ENCODE measurements around the gene VWDE.
"Not testable (repeated sequence)": the region's sequence is repeated elsewhere in the genome, so short reads cannot be mapped to it uniquely, and the experiment has no call there.

Gene VWDE

DNA sequence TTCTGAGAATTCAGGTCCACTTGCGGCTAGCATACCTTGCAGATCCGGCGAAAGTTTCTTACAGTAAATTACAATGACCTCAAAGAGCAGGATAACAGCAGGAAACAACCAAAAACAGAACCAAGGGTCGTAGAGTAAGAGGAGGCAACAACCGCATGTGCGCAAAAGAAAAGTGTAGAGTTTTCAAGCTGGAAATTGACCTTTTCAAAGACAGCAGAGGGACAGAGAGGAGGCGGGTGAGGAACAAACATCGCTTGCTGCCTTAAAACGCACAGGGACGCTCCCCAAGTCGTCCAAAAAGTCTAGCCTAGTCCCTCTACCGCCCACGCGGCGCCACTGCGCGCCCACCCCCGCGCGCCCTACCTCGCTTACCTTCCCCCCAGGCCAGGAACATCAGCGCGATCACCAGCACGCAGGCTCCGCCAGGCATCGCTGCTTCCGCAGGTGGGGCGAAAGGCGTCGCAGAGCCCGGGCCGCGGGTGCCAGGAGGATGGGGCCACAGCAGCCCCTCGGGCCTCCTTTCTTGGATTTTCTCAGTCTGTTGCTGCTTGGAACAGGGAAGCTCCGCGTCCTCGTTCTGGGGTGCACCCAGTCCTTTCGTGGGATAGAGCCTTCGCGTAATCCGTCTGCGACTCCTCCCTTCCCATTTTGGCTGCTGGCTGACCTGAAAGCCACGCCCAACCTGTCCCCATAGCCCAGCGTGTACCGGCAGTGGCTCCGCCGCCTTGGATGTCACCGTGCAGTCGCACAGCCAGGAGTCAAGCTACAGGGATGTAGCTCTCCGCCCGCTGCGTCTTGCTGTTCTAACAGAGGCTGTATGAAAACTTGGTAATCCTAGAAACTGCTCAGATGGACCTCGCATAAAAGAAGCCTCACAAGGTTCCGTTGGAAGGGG lies at the start of gene VWDE:
VWDE (minus strand) TSS at position 579 of the 895 bp plus-strand sequence; CDS start at position 430, 149 bp downstream.
- DNase-seq: peak; percentile 56

- not testable (repeated sequence) for DNase-seq
These were observed 49.5 kb upstream of the VWDE start for GRCh38 chr7:12453136-12453535.

GRCh38 chr7:12450615-12451014 lies 47.0 kb upstream of the VWDE start:
- DNase-seq: no peak

DNA sequence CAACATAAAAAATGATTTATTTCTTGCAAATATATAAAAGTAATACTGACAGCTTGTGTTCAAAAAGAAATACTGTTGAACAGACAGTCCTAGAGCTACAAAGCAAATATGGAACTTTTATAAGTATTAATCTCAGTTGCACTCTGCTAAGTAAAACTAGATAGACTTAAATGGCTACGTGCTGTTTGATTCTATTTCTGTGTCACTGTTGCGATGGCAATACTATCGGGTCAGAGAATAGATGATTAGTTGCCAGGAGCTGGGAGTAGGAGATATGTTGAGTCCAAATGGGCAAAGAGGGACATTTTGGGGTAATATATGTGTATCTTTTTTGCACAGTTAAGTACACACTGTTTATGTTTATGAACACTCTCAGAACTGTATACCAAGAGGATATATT lies 41.1 kb upstream of the VWDE start:
- no peak for DNase-seq

DNA sequence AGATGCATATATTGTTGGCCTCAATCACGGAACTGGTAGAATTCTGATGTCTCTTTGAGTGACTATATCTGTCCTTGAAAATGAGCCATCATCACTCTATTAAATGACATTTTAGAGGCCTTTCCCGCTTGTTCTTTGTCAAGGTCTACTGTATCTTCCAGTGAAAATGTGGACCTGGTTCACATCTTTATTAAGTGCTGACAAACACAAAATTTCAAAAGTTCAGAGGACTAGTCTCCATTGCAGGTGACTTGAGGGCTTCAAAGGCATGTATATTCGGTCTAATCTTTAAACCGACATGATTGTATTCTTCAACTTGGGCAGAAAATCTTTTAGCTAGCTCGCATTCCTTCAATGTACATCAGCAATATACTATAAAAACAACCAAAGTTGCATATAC lies 36.6 kb upstream of the VWDE start:
- DNase-seq: no peak

- DNase-seq: no peak
These were observed 33.4 kb upstream of the VWDE start for GRCh38 chr7:12436896-12437535.

DNA sequence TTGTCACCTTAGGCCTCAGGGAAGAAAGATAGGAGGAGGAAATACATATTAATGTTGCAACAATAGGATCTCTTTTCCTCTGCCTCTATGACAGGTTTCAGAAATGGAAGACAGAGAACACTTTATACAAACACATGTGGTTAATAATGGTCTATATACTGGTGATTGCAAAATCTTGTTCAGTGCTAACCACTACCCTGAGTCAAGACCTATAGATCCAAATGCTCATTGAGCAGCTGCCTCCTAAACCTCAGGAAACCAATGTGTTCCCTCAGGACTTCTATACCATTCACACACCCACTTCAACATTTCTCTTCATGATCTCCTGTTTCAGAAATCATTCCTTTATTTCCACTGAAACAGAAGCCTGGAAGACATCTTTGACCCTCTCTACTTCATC lies 32.5 kb upstream of the VWDE start:
- no peak for DNase-seq

DNA sequence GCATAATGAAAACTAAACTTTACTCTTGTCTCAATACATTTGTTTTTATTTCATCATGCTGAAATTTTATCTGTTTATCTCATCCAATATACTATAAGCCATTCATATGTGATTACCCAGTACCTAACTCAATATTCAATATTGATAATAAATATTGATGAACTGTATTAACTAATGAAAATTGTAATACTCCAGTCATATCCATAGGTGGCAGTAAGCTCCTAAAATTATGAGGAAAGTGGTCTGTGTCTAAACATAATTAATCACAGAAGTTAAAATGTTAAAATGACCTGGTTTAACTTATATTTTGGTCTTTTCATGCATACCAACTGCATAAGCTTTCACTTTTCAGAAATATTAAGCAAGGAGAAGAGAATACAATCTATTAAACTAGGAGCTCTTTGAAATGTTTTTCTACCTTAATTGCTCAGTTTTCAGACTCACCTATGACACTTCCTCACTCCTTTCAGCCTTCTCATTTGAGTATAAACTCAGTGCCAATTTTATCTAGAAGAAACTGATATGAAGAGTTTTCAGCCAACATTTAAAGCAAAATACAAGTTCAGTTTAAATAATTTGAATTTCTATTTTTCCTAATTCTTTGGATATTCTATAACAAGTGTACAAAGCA lies 30.5 kb upstream of the VWDE start:
- no peak for DNase-seq

- DNase-seq: no peak
These were observed 28.4 kb upstream of the VWDE start for GRCh38 chr7:12431886-12432556.

GRCh38 chr7:12425311-12425710 lies 21.6 kb upstream of the VWDE start:
- DNase-seq: no peak

DNA sequence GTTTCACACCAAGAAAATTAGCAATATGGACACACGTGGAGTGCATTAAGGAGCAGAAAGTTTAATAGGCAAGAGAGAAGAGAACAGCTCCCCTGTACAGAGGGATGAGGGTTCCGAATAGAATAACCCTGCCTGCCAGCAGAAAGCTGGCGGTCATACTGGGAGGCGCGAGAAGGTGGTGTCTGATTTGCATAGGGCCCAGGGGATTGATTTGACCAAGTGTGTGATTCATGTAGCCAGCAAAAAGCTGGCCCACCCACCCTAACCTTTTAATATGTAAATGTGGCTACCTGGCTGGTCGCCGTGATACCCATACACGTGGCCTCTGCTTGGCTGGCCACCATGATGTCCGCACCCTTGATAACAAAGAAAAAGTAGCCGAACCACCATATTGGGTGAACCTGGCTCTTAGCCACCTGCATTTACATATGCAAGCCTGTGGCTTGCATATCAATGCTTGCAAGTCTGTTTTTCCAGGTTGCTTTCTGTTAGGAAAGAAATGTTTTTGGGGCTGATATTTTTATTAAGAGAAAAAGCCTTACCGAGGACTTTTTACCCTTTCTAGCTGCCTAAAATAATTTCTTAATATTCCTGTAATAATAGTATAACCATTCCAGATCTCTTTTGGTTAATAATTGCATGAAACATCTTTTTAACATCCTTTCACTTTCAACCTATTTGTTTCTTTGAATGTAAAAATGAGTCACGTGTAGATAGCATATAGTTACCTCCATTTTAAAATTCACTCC lies 20.5 kb upstream of the VWDE start:
- DNase-seq: no peak

DNA sequence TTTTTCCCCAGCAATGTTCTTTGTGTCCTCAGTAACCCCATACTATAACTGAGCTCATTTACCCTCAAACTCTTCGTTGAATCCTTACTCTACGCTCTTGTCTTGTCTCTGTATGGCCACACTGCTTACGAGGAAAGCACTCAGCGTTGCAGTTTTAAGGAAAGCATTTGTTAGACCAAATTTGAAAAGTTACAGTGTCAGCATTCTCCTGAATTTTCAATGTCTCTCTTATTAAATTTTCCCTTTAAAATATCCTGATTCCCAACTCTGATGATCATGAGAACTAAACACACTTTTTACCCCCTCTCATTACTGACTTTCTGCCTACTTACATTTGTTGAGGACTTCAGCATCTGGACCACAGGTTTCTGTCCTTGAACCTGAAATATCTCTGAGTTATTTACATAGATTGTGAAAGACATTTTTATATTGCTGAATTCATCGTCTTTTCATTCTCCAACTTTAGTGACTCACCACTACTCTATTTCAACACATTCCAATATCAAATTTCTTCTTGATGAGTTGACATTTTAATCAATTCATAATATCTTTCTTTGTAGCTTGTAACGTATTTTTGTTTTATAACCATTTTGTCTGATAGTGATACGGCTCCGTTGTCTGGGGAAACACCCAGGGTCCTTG lies 19.8 kb upstream of the VWDE start:
- DNase-seq: no peak

DNA sequence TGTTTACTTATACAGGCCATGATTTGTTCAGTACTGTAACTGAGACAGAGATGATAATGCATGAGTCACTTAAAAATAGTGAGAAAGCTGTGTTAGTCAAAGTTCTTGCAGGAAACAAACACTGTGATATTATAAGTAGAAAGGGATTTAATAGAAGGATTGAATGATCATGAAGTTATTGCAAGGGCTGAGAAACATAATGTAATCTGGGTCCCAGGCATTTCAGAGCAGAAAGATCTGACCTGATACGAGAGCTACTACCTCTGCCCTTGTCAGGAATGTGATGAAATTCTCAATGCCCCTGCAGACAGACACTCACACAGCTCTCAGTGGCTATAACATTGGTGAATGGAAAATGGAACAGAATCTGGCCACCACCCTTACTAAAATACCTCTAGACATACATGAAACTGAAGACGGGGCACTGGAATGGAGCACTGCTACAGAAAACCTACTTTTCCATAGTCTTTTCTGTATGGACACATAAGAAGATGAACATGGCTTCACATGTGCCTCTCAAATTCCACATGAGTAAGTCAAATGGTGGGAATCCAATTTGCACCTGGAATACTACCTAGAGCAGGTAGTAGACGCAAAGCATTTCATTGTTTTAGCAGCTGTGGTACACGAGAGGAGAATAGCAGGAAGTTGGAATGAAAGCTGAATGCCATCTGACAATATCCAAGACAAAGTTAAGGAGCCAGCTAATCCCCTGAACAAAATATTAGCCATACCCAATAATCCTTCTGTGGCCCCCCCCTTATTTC lies 19.1 kb upstream of the VWDE start:
- no peak for DNase-seq

DNA sequence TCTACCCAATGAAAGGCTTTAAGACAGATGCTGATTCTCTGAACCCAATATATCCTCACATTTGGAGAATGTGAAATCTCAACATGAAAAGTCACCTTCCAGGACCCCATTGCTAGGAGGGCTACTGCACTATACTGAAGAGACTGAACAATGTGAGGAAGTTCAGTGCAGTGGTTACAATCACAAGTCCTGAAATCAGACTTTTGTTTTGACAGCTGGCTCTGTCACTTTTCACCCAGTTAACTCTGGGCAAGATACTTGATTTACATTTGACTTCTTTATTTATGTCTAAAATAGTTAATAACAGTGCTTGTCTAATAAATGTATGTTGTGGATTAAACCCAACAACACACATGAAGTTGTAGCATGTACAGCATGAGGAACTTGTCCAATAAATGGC lies 14.8 kb upstream of the VWDE start:
- DNase-seq: no peak

GRCh38 chr7:12415072-12415471 lies 11.4 kb upstream of the VWDE start:
- DNase-seq: no peak

DNA sequence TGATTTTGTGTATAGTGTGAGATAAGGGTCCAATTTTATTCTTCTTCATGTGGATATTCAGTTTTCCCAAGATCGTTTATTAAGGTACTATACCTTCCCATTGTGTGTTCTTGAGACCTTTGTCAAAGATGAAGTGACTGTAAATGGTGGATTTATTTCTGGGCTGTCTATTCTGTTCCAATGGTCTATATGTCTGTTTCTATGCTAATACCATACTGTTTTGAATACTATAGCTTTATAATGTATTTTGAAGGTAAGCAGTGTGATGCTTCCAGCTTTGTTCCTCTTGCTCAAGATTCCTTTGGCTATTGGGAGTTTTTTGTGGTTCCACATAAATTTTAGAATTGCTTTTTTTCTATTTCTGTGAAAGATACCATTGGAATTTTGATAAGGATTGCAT lies 8.7 kb upstream of the VWDE start:
- no peak for DNase-seq

- no peak for DNase-seq
These were observed 6.9 kb upstream of the VWDE start for GRCh38 chr7:12410523-12410922.

DNA sequence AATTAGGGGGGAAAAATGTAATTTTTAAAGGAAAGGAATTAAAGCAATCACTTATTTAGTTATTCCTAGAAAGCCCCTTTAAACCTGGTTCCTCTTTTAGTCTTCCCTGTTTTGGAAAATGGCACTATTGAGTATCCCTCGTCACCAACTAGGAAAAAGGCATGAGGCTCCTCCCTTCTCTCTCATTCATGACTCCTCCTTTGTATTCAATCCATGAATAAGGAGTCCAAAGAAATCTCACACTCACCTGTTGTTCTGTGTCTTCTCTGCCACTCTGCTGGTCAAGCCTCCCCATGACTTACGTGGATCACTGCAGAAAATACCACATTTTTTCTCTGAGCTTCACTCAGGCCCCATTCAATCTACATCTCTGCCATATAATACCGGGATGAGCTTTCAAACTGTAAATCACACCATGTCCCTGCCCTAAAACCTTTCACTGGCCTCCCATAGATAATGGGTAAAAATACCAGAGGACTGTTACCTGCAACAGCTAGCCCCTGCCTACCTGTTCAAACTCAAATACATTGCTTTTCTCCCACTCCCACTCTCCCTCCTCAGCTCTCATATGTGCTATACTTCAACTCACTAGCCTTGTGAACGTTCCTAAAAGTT lies 5.5 kb upstream of the VWDE start:
- DNase-seq: no peak

DNA sequence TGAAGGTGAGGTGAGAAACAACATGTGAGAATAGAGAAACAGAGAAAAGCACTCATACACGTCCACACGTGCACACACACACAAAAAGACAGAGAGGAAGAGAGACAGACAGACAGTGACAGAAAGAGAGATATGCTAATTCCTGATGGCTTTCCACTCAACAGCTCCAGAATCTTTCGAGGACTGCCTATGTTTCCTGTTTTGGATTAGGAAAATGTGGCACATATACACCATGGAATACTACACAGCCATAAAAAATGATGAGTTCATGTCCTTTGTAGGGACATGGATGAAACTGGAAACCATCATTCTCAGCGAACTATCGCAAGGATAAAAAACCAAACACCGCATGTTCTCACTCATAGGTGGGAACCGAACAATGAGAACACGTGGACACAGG lies 4.0 kb upstream of the VWDE start:
- DNase-seq: not testable (repeated sequence)

- no peak for DNase-seq
These were observed 1.3 kb downstream of the VWDE start for GRCh38 chr7:12402365-12402725.

Data from stimulated activated naive CD4-positive, alpha-beta T cell treated with Interleukin-2 at 50 U/mL for 16 hours (primary cell).